C1 segment of cervical spinal cord (tissue), 14 donors: ENCODE data around the gene PARP1.

Experiments used
- DNase-seq, 14 donors: peaks; one replicate each; lab custom pipeline; 2025; lab: John Stamatoyannopoulos, UW

PARP1 gene

DNA sequence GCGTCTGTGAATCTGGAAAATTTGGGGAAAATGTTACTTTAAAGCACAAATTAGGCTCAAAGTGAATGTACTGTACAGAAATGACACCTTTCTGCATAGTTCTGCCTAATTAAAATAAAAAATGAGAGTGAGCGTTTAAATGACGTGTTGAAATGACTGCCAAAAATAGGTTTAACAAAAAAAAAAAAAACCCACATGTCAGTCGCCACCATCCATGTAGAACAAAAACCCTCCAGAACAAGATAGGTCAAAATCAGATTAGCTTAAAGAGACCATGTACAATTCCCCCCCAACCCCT is 745 bp downstream of the PARP1 start:
- no peak for DNase-seq

DNA sequence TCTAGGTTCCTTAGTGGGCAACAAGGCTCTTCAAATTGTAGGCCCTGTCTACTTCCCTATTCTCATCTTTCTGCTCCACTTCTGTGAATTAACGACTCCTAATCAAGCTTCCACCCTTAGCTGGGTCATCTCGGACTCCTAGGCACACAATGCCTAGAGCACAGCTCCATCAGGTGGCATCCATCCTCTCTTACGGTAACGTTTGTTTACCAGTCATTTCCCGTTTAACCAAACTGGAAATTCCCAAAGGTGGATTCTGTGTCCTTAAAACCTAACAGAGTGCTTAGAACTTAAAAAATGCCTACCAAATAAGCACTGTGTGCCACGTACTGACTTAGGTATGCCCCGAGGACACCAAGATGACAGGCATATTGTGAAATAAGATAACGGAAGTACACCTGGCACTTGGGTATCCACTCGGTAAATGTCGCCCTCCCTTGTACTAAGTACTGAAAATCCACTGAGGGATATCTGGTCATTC is 1.5 kb downstream of the PARP1 start:
- DNase-seq, result no peak

DNA sequence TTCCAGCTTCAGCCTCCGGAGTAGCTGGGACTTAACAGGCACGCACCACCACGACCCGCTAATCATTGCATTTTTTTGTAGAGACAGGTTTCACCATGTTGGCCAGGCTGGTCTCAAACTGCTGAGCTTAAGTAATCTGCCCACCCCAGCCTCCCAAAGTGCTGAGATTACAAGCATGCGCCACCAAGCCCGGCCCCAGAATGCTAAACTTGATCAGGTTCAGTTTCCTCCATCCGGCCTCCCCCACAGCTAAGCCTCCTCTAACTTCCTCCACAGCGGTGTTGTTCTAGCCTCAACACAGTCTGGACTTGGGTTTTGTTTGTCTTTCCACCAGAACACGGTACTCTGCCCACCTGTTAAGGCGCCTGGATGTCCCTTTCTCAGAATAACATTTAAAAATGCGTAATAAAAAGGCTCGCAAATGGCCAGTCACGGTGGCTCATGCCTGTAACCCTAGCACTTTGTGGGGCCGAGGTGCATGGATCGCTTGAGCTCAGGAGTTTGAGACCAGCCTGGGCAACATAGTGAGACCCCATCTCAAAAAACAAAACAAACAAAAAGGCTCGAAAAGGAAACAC is 2.4 kb downstream of the PARP1 start:
- no peak for DNase-seq

DNA sequence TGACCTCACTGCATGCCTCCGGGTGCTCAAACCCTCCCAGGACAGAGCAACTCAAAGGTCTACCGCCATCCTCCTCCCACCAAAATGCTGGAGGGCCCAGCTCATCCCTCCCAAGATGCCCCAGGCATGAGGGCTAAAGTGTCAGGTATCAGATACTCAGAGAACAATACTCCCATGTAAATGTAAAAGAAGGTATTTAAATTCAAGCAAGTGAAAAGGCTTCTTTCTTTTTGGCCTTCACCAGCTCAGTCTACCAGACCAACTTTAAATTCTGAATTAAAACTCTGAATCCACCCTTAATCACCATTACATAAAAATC is 3.0 kb downstream of the PARP1 start:
- no peak for DNase-seq

DNA sequence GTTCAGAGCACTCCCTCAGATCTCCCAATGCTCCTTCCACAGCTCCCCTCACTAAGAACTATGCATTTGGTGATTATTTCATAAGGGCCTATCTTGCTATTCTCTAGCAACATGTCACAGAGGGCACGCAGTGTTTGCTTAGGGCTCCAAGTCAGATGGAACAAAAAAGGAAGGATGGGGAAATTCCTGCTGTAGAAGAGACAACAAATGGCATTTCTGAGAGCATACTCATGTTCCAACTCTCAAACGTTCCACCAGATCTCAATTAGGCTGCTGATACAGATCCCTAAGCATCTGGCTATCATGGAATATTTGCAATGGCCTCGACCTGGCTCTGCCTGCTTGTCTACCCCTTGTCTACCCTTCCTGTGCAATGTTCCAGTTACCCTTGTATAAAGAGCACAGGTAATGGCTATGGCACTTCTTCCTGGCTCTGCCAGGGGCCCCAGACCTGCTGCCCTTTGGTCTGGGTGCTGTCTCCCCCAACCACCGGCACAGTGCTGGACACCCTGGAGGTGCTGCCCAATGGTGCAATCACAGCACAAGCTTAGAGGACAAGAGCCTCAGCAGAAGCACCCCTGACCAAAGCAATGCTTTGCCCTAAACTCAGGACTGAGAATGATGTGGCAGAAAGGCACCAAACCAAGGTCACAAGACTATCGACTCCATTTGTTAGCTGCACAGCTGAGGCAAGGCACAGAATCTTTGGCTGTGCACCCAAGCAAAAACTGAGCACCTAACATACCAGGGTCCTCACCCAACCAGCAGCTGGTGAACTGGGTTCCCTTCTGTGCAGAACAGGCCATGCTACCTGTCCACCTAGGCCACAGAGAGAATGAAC is 3.6 kb downstream of the PARP1 start:
- DNase-seq, result no peak

DNA sequence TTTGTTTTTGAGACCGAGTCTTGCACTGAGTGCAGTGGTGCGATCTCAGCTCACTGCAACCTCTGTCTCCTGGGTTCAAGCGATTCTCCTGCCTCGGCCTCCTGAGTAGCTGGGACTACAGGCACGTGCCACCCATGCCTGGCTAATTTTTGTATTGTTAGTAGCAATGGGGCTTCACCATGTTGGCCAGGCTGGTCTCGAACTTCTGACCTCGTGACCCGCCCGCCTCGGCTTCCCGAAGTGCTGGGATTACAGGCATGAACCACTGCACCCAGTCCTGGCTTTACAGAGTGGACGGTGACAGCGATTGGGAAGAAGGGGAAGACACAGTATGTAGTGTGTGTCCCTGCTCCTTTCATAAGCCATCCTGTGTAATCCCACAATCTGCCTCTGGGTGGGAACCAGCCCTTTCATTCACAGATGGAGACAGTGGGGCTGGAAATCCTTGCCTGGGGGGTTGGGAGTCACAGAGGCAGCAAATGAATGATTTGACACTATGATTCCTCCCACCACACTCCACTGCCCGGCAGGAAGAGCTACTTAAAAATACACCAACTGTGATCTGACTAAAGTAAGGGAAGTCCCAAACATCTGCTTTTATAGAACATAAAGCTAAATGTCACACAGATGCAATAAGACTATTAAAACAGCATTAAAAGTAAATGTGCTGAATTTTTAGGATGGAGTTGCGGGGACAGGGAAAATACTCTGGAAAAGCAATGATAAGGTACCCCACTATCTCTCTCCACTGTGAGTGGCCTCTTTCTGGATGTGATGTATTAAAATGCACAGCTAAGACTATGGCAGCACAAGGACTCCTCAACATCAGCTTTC is 4.5 kb downstream of the PARP1 start:
- peak in 2 of 14 donors; percentile 31 to 40 for DNase-seq

DNA sequence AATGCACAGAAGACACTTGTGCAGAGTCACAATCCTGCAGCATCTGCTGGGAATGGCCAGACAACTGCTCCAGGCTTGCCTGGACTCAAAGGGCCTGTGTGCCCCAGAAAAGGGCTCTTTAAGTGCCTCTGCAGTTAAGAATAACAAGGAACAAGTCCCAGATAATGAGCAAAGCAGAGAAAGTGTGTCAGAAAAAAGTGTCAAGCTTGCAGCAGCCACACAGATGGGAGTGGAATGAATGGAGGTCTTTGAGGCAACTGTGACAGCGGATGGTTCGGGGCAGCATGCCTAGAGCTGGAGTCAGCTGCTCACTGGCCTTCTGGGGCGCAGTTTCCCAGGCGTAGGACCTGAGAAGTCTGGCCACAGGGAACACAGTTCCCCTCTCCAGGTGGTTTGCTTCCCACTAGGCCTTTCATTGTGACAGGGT is 5.1 kb downstream of the PARP1 start:
- DNase-seq, result peak in 12 of 14 donors; percentile 7 to 81 (median 65)

DNA sequence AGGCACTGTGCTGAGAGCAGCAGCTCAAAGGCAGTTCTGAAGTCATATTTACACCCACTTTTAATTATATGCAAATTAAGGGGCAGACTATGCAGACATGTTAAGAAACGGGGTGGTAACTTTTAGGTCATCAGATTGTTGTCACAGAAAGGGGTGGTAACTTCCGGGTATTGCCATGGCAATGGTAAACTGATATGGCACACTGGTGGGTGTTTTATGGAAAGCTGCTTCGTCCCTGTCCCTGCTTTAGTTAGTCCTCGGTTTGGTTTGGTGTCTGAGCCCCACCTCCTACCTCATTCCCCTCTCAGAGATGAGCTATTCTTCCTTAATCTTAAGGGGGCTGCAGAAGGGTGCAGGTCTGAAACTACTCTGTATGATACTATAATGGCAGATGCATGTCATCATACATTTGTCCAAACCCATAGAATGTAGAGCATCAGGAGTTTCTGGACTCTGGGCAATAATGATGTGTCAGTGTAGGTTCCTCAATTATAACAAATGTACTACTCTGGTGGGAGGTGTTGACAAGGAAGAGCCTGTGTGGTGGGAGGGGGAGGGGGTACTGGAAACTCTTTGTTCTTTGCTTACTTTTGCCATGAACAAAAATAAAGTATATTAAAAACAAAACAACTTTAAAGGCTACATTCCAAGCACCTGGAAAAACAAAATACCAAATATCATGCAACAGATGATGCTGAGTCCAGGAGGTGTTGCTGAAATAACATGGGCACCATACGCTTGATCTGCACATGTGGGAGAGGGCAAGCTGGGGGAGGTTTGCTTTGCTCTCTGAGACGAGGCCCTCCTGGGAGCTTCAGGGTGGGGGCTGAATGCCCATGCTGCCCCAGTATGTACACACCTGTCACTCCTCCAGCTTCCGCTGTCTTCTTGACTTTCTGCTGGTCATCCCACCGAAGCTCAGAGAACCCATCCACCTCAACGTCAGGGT is 6.3 kb downstream of the PARP1 start:
- no peak for DNase-seq

DNA sequence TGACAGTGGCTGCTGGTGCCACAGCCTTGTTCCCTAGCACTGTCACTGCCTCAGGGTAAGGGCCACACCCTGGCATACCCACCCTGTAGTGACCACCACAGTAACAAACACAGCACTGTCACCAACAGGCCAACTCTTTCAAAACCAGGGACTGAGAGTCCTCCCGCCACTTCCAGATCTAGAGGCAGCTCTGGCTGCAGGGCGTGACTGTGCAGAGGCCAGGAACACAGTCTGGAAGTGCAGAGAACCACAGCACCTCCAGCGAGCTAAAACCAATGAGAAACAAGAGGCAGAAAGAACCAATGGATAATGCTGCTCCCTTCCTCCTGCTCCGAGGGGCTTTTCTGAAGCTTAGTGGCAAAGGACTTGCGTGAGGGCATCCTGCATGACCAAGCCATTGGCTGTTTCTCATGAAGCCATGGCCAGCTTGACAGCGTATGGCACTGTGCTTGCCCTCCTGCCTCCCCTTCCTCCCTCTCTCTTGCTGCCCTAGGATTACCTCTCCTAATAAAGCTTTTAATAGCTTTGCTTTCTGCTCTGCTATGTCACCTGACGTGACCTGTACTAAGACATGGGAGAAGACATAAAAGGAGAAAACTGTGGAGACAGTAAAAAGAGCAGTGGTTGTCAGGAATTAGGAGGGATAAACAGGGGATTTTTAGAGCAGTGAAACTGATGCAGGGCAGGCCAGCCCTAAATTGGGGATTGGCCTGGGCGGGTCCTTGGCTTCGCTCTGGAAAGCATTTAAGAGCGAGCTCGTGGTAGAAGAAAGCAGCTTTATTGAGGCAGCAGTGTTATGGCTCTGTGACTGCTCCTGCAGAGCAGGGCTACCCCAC is 7.2 kb downstream of the PARP1 start:
- no peak for DNase-seq

DNA sequence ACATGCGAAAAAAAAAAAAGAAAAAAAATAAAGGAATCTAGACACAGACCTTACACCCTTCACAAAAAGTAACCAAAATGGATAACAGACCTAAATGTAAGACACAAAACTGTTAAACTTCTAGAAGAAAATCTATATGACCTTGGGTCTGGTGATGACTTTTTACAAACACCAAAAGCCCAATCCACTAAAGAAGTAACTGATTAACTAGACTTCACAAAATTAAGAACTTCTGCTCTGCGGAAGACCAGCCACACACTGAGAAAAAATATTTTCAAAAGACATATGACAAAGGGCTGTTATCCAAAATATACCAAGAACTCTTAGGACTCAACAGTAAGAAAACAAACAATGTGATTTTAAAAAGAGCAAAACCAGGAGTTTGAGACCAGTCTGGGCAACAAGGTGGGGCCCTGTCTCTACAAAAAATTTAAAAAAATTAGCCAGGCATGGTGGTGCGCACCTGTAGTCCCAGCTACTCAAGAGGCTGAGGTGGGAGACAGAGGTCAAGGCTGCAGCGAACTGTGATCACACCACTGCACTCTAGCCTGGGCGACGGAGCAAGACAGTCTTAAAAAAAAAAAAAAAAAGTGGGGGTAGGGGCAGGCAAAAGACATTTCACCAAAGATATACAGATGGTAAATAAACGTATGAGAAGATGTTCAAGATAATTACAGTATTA is 9.8 kb downstream of the PARP1 start:
- no peak for DNase-seq

DNA sequence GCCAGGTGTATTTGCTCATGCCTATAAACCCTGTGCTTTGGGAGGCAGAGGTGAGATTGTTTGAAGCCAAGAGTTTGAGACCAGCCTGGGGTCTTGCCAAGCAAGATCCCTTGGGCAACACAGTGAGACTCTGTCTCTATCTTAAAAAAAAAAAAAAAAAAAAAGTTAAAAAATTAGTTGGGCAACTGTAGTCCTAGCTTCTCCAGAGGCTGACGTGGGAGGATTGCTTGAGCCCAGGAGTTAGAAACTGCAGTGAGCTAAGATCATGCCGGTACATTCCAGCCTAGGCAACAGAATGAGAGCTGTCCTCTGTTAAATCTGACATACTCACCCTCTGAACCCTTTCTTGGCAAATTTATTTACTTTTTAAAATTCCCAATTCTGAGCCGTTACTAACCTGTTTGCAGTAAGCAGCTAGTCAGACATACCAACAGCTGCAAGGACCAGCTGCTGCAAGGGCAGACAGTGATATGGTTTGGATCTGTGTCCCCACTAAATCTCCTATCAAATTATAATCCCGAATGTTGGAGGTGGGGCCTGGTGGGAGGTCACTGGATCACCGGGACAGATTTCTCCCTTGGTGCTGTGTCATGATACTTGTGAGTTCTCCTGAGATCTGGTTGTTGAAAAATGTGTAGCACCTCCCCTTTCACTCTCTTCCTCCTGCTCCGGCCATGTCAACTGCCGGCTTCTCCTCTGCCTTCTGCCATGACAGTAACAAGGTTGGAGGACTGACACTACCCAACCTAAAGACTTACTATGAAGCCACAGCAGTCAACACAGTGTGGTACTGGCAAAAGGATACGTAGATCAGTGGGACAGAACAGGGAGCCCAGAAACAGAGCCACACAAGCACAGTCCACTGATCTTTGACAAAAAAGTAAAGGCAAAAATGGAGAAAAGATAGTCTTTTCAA is 10.6 kb downstream of the PARP1 start:
- no peak for DNase-seq

DNA sequence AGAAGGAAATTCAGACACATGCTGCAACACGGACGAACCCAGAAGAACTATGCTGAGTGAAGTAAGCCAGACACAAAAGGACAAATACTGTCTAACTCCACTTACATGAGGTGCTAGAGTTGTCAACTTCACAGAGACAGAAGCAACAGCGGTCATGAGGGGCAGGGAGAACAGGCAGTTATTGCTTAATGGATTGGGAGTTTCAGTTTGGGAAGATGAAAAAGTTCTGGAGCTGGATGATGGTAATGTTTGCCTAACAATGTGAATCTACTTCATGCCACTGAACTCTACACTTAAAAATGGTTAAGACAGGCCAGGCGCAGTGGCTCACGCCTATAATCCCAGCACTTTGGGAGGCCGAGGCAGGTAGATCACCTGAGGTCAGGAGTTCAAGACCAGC is 12.1 kb downstream of the PARP1 start:
- no peak for DNase-seq

DNA sequence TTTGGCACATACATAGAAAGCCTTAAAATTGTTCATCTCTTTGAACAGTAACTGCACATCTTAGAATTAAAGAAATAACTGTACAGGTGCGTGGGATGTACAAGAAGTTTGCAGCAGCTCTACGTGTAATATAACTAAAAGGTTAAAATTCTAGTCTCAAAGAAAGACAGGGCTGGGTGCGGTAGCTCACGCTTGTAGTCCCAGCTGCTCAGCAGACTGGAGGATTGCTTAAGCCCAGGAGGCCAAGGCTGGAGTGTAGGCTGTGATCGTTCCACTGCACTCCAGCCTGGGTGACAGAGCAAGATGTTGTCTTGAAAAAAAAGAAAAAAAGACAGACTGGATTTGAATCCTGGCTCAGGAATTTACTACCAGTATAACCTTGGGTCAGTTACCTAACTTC is 13.4 kb downstream of the PARP1 start:
- no peak for DNase-seq

DNA sequence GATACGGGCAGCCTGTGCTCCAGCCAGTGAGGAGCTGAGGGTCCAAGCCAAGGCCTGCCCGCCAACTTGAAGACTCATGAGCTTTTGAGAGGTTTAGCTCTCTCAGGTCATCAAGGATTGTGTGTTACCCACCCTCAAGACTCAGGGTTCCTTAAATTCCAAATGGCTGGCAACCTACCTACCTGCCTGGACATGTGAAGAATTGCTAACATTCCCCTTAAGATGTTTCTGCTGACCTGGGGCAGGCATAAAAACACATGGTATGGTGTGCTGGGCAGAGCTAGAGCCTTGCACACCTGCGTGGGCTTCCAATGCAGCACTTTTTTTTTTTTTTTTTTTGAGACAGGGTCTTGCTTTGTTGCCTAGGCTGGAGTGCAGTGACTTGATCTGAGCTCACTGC is 17.2 kb downstream of the PARP1 start:
- no peak for DNase-seq

DNA sequence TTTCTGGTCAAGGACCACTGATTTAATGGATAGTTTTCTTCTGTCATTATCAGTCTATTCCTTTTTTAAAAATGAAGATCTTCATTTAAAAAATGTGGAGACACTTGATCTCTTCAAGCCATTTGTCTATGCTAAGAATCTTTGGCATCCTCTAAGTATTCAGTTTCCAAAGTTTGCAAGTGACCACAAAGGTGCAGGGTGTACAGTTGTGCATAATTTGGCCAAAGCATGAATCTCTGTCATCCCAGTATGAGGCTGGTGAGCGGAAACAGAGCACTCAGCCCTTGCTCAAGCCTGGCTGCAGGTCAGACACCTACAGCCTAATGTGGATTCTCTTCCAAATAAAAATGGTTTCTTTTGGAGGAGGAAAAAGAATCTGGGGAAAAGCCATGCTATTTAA is 19.8 kb downstream of the PARP1 start:
- no peak for DNase-seq

DNA sequence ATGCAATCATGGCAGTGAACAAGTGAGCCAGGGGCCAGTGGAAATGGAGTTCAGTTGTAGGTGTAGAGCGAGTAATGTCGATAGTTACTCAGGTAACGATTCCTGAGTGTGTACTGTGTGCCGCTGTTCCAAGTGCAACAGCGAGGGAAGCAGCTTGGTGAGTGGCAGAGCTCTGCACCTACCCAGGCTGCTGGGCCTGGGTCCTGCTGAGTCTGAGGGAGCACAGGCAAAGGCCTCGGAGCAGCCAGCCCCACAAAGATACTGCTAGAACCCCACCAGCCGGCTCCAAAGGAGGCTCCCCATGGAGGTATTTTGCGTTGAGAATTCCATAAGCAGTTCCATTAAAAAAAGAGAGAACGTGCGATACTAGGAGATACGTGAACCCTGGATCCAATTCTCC is 23.2 kb downstream of the PARP1 start:
- no peak for DNase-seq

DNA sequence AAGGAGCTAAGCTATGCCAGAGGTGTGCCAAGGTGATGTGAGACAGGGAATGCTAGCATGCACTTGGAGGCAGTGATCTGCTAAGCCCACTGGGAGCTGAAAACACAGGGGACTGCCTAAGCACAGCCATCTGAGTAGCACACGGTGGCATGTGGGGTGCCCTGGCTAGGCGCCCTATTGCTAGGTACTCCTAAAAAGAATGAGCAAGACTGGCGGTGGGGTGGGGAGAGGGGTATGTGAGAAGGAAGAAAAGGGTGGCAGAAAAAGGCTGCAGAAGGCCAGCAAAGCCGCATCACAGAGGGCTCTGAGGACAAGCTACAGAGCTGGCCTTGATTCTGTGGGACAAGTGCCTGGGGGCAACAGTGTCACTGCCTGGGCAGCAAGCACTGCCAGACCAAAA is 23.9 kb downstream of the PARP1 start:
- DNase-seq, result no peak

DNA sequence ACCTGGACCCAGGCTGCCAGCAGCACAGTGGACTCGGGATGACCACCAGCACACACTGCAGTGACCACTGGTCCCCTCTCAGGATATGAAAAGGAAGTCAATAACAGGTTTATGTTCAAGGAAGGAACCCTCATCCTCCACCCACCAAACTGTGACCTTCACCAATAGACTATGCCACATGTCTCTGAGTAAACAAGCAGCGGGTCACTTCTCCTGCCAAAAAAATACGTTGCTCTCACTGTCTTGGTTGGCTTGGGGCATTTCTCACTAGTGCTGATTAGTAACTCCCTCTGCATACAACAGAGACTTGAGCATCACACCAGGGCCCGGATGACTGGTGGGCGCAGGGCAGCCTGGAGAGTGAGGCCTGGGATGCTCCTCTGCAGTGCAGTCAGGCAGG is 25.9 kb downstream of the PARP1 start:
- DNase-seq, result no peak
